Fibroblast of mammary gland (primary cell): ENCODE results near the gene ZSCAN12.
"Not testable (repeated sequence)": the region's sequence is repeated elsewhere in the genome, so short reads cannot be mapped to it uniquely, and the experiment has no call there.

Source experiments
- DNase-seq: peaks from one replicate; pipeline ENCODE4 v3.0.0-alpha.2; 2010; ENCODE audit warnings: low read depth
- H3K4me3 ChIP-seq: 2 replicates; pipeline ENCODE4 v1.5.1; 2011; ENCODE audit warnings: low read depth, mild to moderate bottlenecking, low read length, moderate library complexity; ENCODE audit not compliant: control insufficient read depth
- TF ChIP-seq, protein P1 (sequence below): conservative IDR thresholded peaks from 2 replicates; pipeline ENCODE4 v1.5.1; 2011; ENCODE audit warnings: low read depth, low read length, inconsistent platforms; ENCODE audit not compliant: control insufficient read depth, insufficient read depth

Gene ZSCAN12

DNA sequence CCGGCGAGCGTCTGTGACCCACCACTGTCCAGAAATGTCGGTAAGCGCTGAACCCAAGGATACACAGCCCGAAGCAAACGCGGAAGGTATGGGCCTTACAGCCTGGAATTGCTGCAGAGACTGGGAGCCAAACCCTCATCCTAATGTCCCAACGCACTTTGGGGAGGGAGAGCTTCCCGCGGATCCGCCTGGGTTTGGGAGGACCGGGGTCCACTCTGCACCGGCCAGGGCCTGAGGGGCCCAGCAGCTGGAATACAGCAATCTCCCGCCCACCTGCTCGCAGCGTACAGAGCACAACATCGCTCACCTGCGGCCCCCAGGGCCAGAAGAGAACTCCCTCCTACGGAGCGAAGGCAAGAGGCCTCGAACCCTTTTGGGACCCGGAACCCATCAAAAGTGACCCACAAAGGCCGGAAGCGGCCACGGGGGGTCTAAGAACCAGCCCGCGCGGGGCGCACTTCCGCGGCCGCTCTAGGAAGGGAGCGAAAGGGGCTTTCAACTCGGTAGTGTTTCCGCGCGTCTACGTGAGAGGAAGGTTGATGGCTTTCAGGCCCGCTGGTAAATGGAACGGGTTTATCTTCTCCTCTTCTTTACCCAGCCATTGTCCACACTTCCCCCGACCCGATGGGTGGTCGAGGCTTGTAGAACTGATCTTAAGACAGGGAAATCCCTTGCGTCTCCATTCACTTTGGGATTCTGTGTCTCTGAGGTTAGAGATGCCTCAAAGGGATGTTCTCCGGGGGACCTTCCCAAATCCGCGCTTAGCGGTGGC lies at the start of gene ZSCAN12:
Gene ZSCAN12, minus strand, starts transcription at position 398 of the 772 bp plus-strand sequence. CDS start 1,342 bp downstream, outside the sequence.
- DNase-seq, result peak; percentile 90
- TF ChIP-seq, protein P1, sequence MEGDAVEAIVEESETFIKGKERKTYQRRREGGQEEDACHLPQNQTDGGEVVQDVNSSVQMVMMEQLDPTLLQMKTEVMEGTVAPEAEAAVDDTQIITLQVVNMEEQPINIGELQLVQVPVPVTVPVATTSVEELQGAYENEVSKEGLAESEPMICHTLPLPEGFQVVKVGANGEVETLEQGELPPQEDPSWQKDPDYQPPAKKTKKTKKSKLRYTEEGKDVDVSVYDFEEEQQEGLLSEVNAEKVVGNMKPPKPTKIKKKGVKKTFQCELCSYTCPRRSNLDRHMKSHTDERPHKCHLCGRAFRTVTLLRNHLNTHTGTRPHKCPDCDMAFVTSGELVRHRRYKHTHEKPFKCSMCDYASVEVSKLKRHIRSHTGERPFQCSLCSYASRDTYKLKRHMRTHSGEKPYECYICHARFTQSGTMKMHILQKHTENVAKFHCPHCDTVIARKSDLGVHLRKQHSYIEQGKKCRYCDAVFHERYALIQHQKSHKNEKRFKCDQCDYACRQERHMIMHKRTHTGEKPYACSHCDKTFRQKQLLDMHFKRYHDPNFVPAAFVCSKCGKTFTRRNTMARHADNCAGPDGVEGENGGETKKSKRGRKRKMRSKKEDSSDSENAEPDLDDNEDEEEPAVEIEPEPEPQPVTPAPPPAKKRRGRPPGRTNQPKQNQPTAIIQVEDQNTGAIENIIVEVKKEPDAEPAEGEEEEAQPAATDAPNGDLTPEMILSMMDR, result peak; percentile 47
- H3K4me3 ChIP-seq, result peak within 1 kb of the TSS; percentile 95

DNA sequence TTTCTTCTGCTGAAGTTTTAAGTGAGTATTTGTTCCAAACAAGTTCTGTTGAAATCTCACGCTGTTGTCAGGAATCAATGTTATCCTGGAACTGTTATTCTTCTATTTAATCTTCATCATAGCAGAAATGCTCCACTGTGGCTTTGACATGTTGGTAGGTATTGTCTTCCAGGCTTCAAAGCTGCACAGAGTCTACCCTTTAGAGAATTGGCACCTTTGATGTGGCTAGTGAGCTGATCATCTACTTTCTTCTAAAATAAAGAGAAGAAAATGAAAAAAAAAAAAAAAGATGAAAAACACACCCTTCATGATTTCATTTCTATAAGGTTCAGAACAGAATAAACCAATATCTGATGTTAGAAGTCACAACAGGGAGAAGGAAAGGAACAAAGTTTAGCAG lies 49.5 kb upstream of the ZSCAN12 start:
- H3K4me3 ChIP-seq, result no peak overlapping the region
- TF ChIP-seq, protein P1, result no peak
- no peak for DNase-seq

DNA sequence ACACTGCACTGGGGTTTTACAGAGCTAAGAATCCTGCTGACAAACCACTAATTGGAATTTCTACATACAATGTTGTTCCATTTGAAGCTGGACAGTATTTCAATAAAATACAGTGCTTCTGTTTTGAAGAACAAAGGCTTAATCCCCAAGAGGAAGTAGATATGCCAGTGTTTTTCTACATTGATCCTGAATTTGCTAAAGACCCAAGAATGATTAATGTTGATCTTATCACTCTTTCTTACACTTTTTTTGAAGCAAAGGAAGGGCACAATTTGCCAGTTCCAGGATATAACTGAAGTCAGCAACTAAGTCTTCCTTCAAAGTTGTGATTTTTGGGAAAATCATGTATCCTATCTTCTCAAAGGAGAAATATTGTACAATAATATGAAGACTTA lies 48.0 kb upstream of the ZSCAN12 start:
- DNase-seq, result not testable (repeated sequence)
- H3K4me3 ChIP-seq, result peak overlapping the region; percentile 48

DNA sequence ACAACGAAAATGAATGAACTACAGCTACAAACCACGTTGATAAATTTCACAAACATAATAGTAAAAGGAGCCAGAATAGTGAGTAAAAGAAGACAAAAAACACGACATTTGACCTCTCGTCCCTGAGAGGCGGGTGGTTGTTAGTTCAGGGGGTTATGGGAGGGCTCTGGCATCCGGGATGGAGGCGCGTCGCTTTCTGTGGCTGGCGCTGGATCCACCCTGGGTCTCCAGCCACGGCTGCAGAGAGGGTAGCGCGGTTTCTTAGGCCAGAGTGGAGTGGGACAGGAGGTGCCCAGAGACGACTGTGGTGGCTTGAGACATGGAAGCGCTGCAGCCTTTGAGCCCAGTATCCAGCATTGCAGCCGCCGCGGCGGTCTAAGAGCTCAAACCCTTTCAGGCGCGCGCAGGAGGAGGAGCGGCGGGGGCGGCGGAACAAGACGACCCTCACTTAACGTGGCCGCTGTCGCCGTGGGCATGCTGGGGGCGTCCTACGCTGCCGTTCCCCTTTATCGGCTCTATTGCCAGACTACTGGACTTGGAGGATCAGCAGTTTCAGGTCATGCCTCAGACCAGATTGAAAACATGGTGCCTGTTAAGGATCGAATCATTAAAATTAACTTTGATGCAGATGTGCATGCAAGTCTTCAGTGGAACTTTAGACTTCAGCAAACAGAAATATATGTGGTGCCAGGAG lies 47.4 kb upstream of the ZSCAN12 start:
- H3K4me3 ChIP-seq, result peak overlapping the region; percentile 48
- DNase-seq, result peak; percentile 4
- TF ChIP-seq, protein P1, result no peak

DNA sequence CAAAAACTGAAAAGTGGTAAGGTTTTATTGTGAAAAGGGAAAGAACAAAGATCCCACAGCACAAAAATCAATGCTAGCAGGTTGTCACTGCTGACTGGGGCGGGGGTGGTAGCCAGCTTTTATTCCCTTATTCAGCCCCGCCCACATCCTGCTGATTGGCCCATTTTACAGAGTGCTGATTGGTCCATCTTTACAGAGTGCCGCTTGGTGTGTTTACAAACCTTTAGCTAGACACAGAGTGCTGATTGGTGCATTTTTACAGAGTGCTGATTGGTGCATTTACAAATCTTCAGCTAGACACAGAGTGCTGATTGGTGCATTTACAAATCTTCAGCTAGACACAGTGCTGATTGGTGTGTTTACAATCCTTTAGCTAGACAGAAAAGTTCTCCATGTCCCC lies 45.2 kb upstream of the ZSCAN12 start:
- peak; percentile 25 for DNase-seq
- H3K4me3 ChIP-seq, result not testable (repeated sequence)

DNA sequence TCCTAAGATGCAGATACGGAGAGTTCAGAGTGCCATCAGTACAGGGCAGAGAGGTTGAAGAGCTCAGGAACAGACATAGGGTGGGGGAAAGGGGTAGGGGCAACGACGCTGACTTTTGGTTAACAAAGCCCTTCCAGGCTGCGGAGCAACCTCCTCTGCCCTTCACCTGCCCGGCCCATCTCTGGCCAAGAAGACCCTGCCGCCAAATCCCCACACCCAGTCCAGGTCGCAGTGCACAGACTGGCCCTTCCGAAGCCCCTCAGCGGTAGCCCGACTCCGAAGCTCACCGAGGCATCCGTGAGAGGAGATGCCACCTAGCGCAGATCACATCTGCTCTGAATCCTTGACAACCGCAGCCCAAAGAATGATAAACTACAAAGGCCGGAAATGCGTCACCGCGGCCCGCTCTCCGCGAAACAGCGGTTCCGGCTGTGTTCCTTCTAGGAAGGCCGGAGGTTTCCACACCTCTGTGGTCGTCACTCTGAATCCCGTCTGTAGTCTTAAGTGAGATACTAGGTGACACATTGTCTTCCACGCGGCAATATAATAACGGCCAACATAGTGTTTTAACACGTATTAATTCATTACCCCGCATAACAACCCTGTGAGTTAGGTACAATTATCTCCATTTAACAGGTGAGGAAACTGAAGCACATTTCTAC lies 43.7 kb upstream of the ZSCAN12 start, which contains the start of gene ZSCAN23:
Gene ZSCAN23, minus strand, starts transcription at position 380 of the 662 bp plus-strand sequence. CDS start 7,225 bp downstream, outside the sequence.
- TF ChIP-seq, protein P1, result no peak
- peak within 1 kb of the TSS; percentile 94 for H3K4me3 ChIP-seq
- DNase-seq, result peak; percentile 93

DNA sequence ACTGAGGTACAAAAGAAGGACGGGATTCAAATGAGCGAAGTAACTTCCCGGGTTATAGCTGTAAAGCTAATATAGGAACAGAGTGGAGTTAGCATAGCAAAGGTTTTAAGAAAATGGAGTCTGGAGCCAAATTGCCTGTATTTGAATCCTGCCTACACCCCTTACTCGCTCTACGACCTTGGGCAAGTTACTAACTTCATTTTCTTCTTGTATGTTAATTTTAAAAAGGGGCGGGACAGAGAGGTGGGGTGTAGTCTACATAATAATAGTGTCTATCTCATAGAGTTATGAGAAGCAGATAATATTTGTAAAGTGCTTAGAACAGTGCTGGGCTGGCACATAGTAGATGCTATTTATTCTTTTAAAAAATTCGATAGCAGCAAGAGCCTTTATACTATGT lies 43.0 kb upstream of the ZSCAN12 start:
- H3K4me3 ChIP-seq, result peak overlapping the region; percentile 94
- no peak for DNase-seq
- TF ChIP-seq, protein P1, result no peak
